LNCAP (cell line): ENCODE data around the gene TNN.

ENCODE experiments used
- CTCF ChIP-seq: fragments of 450-650 bp; IDR thresholded peaks from 2 replicates; pipeline ENCODE4 v1.5.1; 2017; ENCODE audit warnings: mild to moderate bottlenecking

The TNN gene

DNA sequence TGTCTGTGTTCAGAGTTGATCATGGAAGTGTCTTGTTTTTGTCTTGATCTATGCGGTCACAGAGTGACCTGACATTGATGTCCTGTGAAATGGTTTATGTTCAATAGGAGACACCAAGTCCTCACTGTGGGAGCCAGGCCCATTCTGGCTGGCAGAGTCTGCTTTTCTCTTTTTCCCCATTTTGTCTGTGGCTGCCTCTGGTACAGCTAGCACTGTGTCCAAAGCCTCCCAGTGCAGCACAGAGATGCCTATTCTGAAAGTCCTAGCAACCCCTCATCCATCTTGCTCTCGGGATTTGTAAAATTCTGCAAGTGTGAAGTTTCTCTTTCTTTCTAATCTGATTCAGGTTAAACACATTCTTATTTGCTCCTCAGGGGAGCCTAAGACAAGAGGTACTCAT, 14.3 kb downstream of the TNN start:
- no peak for TF ChIP-seq CTCF

GRCh38 chr1:175088525-175088951, 20.9 kb downstream of the TNN start:
- TF ChIP-seq CTCF: no peak

DNA sequence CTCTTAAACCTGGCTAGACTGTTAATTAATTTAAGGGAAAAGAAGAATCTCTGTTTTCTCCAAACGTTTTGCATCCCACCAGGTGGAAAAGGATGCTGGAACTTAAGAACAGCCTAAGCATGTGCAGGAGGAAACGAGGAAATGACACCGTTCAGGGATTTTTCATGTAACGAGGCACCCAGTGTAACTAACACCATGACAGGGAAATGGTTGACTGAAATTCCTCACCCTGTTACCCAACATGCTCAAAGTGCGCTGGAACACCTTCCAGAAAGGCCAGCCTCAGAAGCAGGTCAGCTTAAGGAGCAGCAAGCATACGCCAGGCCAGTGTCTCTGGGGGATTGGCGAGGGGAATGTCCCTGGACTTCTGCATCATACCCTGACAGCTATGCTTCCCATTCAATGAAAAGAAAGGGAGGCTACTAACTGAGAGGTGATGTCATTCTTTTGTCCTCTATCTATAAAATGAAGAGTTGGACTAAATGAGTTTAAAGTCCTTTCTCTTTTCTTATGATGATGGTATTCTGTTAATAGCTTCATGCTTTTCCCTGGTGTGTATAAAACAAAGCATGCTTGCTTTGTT, 21.6 kb downstream of the TNN start:
- TF ChIP-seq CTCF: no peak

DNA sequence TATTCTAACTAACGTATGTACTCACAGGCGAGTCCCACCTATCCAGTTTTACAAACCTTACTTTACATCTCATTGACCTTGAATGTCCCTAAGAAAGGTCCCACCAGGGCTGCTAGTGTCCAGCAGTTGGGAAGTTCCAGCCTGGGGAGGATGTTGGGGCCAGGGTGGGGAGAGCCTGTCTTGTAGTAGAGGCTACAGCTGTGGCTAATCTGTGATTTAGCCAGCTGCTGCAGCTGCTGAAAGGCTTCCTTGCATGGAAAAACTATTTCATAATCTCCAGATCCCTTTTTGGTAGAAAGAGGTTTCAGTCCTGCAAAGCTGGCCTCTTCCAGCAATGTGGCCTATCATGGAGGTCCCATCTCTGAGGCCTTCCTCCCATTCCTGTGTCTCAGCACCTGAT, 23.1 kb downstream of the TNN start:
- TF ChIP-seq CTCF: no peak

GRCh38 chr1:175094626-175095025, 27.0 kb downstream of the TNN start:
- no peak for TF ChIP-seq CTCF

DNA sequence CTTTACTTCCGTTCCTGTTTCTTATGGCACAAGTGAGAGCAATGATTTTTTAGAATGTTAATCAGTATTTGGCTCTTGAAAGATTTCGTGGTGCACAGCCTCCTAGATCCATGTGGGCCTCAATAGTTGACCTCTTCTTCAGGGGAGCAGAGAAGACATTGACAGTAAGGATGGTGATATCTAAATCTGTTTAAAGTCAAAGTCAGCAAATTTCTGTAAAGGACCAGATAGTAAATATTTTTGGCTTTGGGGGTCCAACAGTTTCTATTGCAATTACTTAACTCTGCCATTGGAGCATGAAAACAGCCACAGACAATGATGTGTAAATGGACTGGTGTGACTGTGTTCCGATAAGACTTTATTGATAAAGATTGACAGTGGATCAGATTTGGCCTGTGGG, 27.4 kb downstream of the TNN start:
- TF ChIP-seq CTCF: no peak

DNA sequence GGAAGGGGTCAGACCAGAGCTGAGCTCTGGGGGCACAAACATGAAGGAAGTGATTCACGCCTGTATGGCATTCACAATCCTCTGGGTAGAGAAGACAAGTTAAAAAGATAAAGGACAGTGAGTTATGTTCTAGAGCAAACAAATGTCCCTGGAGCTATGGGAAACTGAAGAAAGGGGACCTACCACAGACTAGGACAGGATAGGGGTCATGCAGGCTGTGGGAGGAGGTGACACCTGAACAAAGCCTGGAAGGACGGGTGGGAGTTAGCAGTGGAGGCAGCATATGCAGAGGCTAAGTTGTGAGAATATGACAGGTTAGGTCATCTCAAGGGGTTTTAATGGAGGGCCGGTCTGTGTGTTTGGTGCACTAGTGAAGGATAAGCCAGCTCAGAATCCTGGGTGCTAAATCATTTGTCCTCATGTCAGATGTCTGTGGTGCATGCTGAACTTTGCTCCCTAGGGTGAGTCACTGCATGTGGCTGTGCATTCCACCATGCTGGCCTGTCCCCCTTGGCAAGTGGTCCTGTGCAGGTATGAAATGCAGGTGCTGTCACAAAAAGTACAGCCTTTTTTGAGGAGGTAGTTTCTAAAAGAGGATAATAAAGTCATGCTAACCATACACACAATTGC, 28.5 kb downstream of the TNN start:
- no peak for TF ChIP-seq CTCF

DNA sequence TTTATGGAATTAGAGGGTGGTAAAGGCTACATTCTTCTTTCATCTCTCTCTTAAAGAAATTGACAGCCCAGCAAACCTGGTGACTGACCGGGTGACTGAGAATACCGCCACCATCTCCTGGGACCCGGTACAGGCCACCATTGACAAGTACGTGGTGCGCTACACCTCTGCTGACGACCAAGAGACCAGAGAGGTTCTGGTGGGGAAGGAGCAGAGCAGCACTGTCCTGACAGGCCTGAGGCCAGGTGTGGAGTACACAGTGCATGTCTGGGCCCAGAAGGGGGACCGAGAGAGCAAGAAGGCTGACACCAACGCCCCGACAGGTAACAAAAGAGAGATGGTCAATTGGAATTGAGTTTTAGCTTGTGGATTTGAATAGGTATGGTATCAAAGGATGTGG, 29.7 kb downstream of the TNN start:
- no peak for TF ChIP-seq CTCF
